A673 (cell line): Measurements from ENCODE around the gene RHPN2.

Experiments used
- EZH2 ChIP-seq: fragments of 200-600 bp; sonication (generic); IDR thresholded peaks from 2 replicates; pipeline ENCODE4 v1.6.1; 2017; ENCODE audit warnings: borderline replicate concordance, low read depth, mild to moderate bottlenecking, mixed read lengths, antibody characterized with exemption, low read length; ENCODE audit not compliant: poor library complexity, severe bottlenecking
- TF ChIP-seq, protein P1 (sequence below): fragments of 300-800, 200-600 bp; sonication (generic); conservative IDR thresholded peaks from 2 replicates; pipeline ENCODE4 v1.5.1; 2017; ENCODE audit warnings: low read depth, mild to moderate bottlenecking, antibody characterized with exemption, low read length, moderate library complexity, mixed read lengths

DNA sequence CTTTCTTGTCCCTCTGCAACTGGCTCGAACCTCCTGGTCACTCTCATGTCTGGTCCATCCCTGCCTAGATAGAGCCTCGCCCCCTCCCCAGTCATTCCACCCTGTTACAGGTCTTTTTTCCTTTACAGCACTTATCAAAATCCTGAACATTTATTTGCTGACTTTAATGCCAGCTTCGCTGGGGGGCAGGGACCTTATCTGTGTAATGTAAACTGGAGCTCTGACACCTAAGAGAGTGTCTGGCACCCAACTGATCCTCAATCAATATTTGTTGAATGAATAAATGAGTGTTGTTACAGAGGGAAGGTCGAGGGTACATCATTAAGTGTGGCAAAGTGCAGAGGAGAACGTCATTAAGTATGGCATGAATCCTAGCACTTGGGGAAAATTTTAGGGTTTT, 76.0 kb downstream of the RHPN2 start:
- TF ChIP-seq, protein P1, sequence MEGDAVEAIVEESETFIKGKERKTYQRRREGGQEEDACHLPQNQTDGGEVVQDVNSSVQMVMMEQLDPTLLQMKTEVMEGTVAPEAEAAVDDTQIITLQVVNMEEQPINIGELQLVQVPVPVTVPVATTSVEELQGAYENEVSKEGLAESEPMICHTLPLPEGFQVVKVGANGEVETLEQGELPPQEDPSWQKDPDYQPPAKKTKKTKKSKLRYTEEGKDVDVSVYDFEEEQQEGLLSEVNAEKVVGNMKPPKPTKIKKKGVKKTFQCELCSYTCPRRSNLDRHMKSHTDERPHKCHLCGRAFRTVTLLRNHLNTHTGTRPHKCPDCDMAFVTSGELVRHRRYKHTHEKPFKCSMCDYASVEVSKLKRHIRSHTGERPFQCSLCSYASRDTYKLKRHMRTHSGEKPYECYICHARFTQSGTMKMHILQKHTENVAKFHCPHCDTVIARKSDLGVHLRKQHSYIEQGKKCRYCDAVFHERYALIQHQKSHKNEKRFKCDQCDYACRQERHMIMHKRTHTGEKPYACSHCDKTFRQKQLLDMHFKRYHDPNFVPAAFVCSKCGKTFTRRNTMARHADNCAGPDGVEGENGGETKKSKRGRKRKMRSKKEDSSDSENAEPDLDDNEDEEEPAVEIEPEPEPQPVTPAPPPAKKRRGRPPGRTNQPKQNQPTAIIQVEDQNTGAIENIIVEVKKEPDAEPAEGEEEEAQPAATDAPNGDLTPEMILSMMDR: no peak
- no peak for TF ChIP-seq EZH2
